Fibroblast of lung (primary cell): ENCODE data around the gene POLR2C. TPM values are rescaled to one million over a fixed set of nuclear protein-coding genes. Genes with fewer than 3 reads are reported as not detected.

ENCODE experiments used
- DNase-seq, 2 donors: peaks; one replicate each; pipeline versions ENCODE4 v3.0.0 to v3.0.0-alpha.2; 2010; ENCODE audit warnings: low read depth in 2 of 2
- H2AFZ ChIP-seq: 2 replicates; pipeline ENCODE4 v1.5.1; 2012; ENCODE audit warnings: low read length, control low read depth, inconsistent platforms
- H3K27ac ChIP-seq: 2 replicates; pipeline ENCODE4 v1.5.1; 2011; ENCODE audit warnings: low read length, control low read depth; ENCODE audit not compliant: insufficient read depth
- H3K27me3 ChIP-seq: 2 replicates; pipeline ENCODE4 v1.5.1; 2011; ENCODE audit warnings: mild to moderate bottlenecking, low read length; ENCODE audit not compliant: control insufficient read depth, insufficient read depth
- H3K36me3 ChIP-seq: 2 replicates; pipeline ENCODE4 v1.5.1; 2011; ENCODE audit warnings: low read length; ENCODE audit not compliant: control insufficient read depth, insufficient read depth
- H3K4me1 ChIP-seq: 2 replicates; pipeline ENCODE4 v1.5.1; 2011; ENCODE audit warnings: low read length; ENCODE audit not compliant: control insufficient read depth, insufficient read depth; ENCODE audit errors: extremely low read depth
- H3K4me2 ChIP-seq: 2 replicates; pipeline ENCODE4 v1.5.1; 2011; ENCODE audit warnings: low read length, control low read depth; ENCODE audit not compliant: insufficient read depth; ENCODE audit errors: extremely low read depth
- H3K4me3 ChIP-seq, 4 experiments: fragments of 200-600 bp in 1 of 4; sonication (generic) in 1 of 4; replicated peaks in 1 of 4; 2 replicates each; pipeline ENCODE4 v1.5.1; 2011 to 2016; ENCODE audit warnings: low read length in 4 of 4, low read depth in 3 of 4, mild to moderate bottlenecking in 3 of 4, control low read depth in 2 of 4, inconsistent platforms in 1 of 4, mixed read lengths in 1 of 4; ENCODE audit not compliant: insufficient read depth in 1 of 4; ENCODE audit errors: control extremely low read depth in 1 of 4
- H3K79me2 ChIP-seq: 2 replicates; pipeline ENCODE4 v1.5.1; 2012; ENCODE audit warnings: mild to moderate bottlenecking, low read length, inconsistent platforms; ENCODE audit not compliant: control insufficient read depth, insufficient read depth
- H3K9ac ChIP-seq: 2 replicates; pipeline ENCODE4 v1.5.1; 2011; ENCODE audit warnings: mild to moderate bottlenecking, low read length, control low read depth; ENCODE audit not compliant: insufficient read depth
- H3K9me3 ChIP-seq: 2 replicates; pipeline ENCODE4 v1.5.1; 2012; ENCODE audit warnings: low read depth, low read length; ENCODE audit not compliant: control insufficient read depth, insufficient read depth
- H4K20me1 ChIP-seq: 2 replicates; pipeline ENCODE4 v1.5.1; 2011; ENCODE audit warnings: low read length; ENCODE audit not compliant: control insufficient read depth, insufficient read depth; ENCODE audit errors: extremely low read depth
- CTCF ChIP-seq, 2 donors: IDR thresholded peaks in 1 of 2; conservative IDR thresholded peaks in 1 of 2; 1 replicate in 1 of 2; 2 replicates in 1 of 2; pipeline ENCODE4 v1.5.1; 2011 to 2012; ENCODE audit warnings: low read length in 2 of 2, control low read depth in 1 of 2, inconsistent platforms in 1 of 2, low read depth in 1 of 2, mild to moderate bottlenecking in 1 of 2
- EZH2 ChIP-seq: IDR thresholded peaks from 2 replicates; pipeline ENCODE4 v1.5.1; 2012; ENCODE audit warnings: low read length, control low read depth, mild to moderate bottlenecking; ENCODE audit errors: missing control alignments
- polyA plus RNA-seq, 2 donors: library from polyadenylated mRNA; depleted of rRNA in 1 of 2; stranded (reverse) in 1 of 2; unstranded in 1 of 2; fragments of >200 nt; gene quantifications; 2 replicates each; pipeline ENCODE4 v1.2.1, GENCODE V29; 2011 to 2012; ENCODE audit warnings: missing spikeins in 1 of 2
- total RNA-seq: library from RNA; depleted of rRNA; stranded (reverse); fragments of >200 nt; gene quantifications from 2 replicates; pipeline ENCODE4 v1.2.1, GENCODE V29; 2014

Gene POLR2C
- total and polyA plus RNA-seq, 2 donors (not counting 1 experiment from before 2014, with no cell fraction given): 84.0 to 106 TPM

- Histone ChIP-seq H4K20me1 (no peaks in the 10 kb centered on the region), H2AFZ (no peak overlapping the region), H3K9me3 (no peaks in the 10 kb centered on the region), H3K27ac (no peak overlapping the region), H3K4me1 (peaks cover 6% of the 10 kb centered on the region), H3K9ac (no peak overlapping the region), H3K79me2 (no peaks in the 10 kb centered on the region), H3K27me3 (no peaks in the 10 kb centered on the region), H3K36me3 (no peaks in the 10 kb centered on the region), H3K4me2 (no peak overlapping the region), H3K4me3 (no peak overlapping the region)
- no peak for DNase-seq
- TF ChIP-seq EZH2 (no peak), CTCF (conservative IDR thresholded peaks at IDR 0.05 in 1 of 2, IDR thresholded peaks at IDR 0.05 in 1 of 2; ENCODE audit: low read depth in 1 of 2, low read length in 2 of 2) (no peak)
Observed at GRCh38 chr16:57484515-57485005, 22.1 kb downstream of the POLR2C start.

- peak overlapping the region in 3 of 4 experiments; percentile 46 to 71 (median 60) for H3K4me3 ChIP-seq
- H3K4me2 ChIP-seq: no peak overlapping the region
- no peak for DNase-seq
- TF ChIP-seq EZH2 (no peak), CTCF (conservative IDR thresholded peaks at IDR 0.05 in 1 of 2, IDR thresholded peaks at IDR 0.05 in 1 of 2; ENCODE audit: low read depth in 1 of 2, low read length in 2 of 2) (no peak)
- H2AFZ ChIP-seq: no peak overlapping the region
- H3K4me1 ChIP-seq: peaks cover 2% of the 10 kb centered on the region
- no peaks in the 10 kb centered on the region for H3K36me3 ChIP-seq
- no peaks in the 10 kb centered on the region for H3K79me2 ChIP-seq
- H3K9ac ChIP-seq: no peak overlapping the region
- no peaks in the 10 kb centered on the region for H3K9me3 ChIP-seq
- H3K27ac ChIP-seq: no peak overlapping the region
- H4K20me1 ChIP-seq: no peaks in the 10 kb centered on the region
- no peaks in the 10 kb centered on the region for H3K27me3 ChIP-seq
Observed at GRCh38 chr16:57485091-57485915, 22.8 kb downstream of the POLR2C start.

DNA sequence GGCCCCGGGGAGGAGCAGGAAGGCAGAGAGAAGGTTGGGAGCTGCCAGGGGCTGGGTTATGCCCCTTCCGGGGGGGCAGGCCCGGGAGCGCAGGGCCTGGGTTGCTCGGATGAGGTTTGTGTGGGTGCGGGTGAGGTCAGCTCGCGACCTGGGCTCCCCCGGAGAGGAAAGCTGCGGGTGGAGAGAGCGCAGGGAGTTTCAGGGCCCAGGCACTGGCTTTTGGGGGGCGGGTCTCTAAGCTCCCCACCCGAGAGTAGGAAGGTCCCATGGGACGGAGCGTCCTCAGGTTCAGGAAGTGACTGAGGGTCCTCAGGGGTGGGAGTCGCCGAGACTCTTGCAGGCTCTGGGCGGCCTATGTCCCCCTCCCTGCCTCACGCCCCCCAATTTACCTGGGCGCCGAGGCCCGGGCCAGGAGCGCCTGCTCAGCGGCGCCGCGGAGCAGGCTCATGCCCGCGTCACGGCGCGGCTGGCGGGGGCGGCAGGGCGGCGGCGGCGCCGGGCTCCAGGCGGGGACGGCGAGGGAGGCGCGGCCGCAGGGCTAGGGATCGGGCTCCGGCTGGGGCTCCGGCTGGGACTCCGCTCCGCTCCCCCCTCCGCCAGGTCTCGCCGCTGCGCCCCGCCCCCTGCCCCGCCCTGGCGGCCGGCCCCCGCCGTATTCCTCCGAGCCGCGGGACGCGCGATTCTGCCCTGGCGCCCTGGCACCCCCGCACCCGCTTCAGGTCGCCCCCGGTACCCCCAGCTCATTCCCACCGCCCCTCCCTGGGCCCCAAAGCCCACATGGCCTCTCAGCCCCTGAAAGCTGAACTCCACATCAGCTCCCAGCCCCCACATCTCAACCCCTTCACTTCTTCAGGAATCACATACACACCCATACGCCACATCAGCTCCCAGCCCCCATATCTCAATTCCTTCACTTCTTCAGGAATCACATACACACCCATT, 23.7 kb downstream of the POLR2C start, which contains the start of gene DOK4:
Gene DOK4 (minus strand): TSS at position 578 of the 942 bp plus-strand sequence. CDS start 6,986 bp downstream, outside the sequence.
- DNase-seq: peak; percentile 49 to 69
- Histone ChIP-seq H3K4me3 (peak within 1 kb of the TSS; percentile 46 to 71 (median 58)), H2AFZ (peak within 1 kb of the TSS; percentile 93), H3K27ac (no peak within 1 kb of the TSS), H3K9me3 (no peaks in the 10 kb centered on the region), H3K27me3 (no peaks in the 10 kb centered on the region), H3K4me1 (no peaks in the 10 kb centered on the region), H3K9ac (peak within 1 kb of the TSS; percentile 57), H4K20me1 (no peaks in the 10 kb centered on the region), H3K4me2 (peak within 1 kb of the TSS; percentile 71), H3K79me2 (no peaks in the 10 kb centered on the region), H3K36me3 (no peaks in the 10 kb centered on the region)
- TF ChIP-seq EZH2 (no peak), CTCF (conservative IDR thresholded peaks at IDR 0.05 in 1 of 2, IDR thresholded peaks at IDR 0.05 in 1 of 2; ENCODE audit: low read depth in 1 of 2, low read length in 2 of 2) (no peak)
